GM12864 (cell line): Measurements from ENCODE around the gene ZFHX3.

Experiments used
- DNase-seq: peaks from one replicate; pipeline ENCODE4 v3.0.0-alpha.2; 2011; ENCODE audit warnings: low read depth
- H3K4me3 ChIP-seq: 2 replicates; pipeline ENCODE4 v1.5.1; 2011; ENCODE audit warnings: mild to moderate bottlenecking, low read depth, low read length, control low read depth
- TF ChIP-seq, protein P1 (sequence below): IDR thresholded peaks from 2 replicates; pipeline ENCODE4 v1.5.1; 2011; ENCODE audit warnings: low read depth, mild to moderate bottlenecking, moderate library complexity, low read length, control low read depth, inconsistent platforms; ENCODE audit errors: missing control alignments

Gene ZFHX3

DNA sequence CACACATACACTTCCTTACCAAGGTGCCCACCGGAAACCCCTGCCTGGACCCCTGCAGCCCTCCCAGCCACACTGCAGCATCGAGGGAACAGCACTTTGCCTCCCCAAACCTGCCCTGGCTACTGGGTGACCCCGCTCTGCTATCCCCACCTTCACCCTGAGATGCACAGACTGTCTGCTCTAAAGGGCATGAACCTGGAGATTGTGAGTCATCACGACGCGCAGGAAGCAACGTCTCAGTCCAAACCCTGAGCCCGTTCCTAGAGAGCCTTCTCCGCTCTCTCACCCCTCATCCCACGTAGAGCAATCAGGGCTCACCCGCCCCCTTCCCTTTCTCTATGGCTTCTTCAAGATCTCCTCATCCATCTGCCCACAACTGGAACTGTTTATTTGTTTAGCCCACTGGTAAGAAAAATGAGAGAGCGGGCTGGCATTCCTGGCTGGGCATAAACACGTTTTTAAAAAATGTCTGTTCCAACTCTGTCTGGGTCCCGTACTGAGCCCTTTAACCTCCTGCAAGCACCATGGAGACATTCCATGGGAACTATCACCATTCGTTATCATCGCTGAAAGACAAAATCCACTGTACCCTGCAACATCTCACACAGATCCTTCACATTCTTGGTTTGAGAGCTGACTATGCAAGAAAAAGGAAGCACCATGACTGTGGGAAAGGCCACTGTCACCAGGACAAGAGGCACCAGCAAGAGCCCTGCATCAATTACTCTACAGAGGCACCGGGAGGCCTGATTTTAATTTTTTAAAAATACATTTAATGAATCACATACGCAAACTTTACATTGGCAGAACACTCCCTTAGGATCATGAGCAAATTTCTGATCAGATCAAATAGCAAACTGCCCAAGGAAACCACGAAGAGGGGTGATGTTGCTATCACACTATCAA lies 28.2 kb downstream of the ZFHX3 start:
- TF ChIP-seq, protein P1, sequence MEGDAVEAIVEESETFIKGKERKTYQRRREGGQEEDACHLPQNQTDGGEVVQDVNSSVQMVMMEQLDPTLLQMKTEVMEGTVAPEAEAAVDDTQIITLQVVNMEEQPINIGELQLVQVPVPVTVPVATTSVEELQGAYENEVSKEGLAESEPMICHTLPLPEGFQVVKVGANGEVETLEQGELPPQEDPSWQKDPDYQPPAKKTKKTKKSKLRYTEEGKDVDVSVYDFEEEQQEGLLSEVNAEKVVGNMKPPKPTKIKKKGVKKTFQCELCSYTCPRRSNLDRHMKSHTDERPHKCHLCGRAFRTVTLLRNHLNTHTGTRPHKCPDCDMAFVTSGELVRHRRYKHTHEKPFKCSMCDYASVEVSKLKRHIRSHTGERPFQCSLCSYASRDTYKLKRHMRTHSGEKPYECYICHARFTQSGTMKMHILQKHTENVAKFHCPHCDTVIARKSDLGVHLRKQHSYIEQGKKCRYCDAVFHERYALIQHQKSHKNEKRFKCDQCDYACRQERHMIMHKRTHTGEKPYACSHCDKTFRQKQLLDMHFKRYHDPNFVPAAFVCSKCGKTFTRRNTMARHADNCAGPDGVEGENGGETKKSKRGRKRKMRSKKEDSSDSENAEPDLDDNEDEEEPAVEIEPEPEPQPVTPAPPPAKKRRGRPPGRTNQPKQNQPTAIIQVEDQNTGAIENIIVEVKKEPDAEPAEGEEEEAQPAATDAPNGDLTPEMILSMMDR = no peak
- no peak overlapping the region for H3K4me3 ChIP-seq
- no peak for DNase-seq

DNA sequence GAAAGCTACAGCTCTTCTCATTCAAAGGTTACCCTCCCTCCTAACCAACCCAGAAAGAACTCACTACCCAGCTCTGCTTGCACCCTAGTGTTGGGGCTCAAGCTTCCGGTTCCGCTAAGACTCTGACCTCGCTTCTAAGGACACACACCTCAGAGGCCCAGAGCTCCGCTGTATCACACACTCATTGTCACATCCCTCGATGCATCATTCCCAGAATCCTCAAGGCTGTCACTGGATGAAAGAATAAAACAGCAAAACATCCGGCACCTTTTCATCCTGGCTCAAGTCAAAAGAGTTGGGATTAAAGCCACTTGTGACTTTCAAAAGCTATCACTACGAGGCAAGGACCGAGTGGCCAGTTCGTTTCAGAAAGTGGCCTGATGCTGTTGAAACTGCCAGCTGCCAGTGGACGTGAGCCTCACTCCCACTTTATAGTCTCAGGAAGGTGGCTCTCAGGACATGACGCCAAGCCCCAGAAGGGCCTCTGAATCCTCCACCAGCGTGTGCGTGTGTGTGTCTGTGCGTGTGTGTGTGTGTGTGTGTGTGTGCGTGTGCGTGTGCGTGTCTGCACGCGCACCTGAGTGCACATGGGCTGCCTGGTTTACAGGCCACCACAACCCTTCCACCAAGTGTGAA lies 29.0 kb downstream of the ZFHX3 start:
- no peak overlapping the region for H3K4me3 ChIP-seq
- TF ChIP-seq, protein P1 = no peak
- no peak for DNase-seq

DNA sequence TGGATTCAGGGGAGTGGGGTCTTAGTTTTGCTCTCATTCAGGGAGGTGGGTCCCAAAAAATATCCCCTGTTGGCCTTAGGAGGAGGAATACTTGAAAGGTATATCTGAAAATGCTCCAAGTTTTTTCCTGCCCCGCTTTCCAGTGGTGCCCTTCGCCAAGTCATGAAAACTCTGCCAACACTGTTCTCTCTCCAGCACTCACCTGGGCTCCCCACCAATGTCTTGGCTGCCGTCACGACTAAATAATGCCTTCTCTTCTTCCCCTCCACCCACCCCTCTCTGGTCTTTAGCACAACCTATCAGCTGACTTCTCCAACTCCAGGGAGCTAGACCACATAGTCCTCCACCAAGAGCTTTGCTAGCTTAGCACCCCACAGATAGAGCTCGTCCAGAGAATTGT lies 30.6 kb downstream of the ZFHX3 start:
- TF ChIP-seq, protein P1 = no peak
- H3K4me3 ChIP-seq = no peak overlapping the region
- DNase-seq = no peak

DNA sequence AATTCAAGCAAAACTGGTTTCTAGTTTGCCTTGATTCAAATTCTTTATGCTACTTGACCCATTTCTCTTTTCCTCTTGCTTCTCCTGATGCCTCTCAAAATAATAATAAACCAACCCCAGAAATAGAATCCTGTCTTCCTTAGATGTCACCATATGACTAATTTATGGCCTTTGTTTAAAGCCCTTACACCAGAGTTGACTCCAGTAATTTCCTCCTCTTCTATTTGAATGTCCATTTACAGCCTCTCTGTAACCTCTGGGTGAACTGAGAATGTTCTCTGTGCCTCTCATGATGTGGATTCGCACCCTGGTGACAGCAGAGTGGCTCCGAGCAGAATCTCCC lies 31.5 kb downstream of the ZFHX3 start:
- TF ChIP-seq, protein P1 = no peak
- DNase-seq = peak; percentile 26
- no peak overlapping the region for H3K4me3 ChIP-seq

DNA sequence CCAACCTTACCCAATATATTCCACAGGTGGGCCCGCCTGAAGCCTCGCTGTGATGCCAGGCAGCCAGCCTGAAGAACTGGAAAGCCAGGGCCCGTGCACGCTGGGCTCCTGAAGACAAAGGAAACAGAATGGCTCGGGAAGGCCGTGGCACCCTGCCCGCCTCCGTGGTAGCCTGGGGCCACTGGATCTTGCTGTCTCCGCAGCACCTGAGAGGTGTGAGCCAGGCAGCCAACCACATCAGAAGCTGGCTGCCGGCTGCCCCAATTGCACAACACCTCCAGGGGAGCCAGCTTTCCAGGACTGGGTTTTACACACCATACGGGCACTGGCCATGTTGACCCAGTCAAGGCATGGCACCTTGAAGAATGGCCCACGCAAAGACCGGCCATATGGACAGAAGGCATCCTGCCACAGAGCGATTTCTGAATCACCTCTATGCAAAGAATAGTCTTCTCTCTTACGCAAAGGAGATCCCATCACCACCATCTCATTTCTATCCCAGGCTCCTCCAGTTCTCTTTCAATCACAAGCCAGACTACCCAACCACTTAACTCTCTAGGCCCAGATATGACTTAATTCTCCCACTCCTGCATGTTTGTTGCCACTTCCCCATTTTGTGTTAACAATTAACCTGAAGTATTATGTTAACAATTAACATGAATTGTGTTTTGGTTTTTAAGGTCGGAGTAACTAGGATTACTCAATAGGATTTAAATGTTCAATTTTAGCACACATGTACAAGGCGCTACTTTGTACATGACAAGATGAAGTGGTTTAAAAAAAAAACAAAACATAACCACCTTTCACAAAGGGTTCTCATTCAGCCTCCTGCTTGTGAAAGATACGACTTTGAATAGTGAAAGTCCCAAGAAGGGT lies 32.1 kb downstream of the ZFHX3 start:
- DNase-seq = no peak
- TF ChIP-seq, protein P1 = no peak
- no peak overlapping the region for H3K4me3 ChIP-seq

DNA sequence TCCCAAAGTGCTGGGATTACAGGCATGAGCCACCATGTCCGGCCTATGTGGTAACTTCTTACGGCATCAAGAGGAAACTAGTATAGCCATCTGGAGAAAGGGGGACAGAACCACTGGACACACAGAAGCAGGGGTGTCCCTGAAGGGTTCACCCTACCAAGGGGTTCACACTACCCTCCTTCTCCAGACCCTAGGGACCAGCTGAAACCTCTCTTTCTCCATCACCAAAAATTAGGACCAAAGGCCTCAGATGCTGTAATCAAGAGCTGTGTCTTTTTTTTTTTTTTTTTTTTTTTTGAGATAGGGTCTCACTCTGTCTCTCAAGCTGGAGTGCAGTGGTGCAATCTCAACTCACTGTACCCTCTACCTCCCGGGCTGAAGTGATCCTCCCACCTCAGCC lies 33.2 kb downstream of the ZFHX3 start:
- TF ChIP-seq, protein P1 = no peak
- DNase-seq = no peak
- no peak overlapping the region for H3K4me3 ChIP-seq
